B cell (primary cell): ENCODE data around the gene RASA3. TPM values are rescaled to one million over a fixed set of nuclear protein-coding genes. Genes with fewer than 3 reads are reported as not detected.

Source experiments
- ATAC-seq: fragments of 200-7000 bp; cut with Tn5 transposase; one replicate; pipeline ENCODE4 v1.10.0; 2021; ENCODE audit warnings: low read depth, mild to moderate bottlenecking, moderate number of reproducible peaks, moderate library complexity
- CTCF ChIA-PET: fragments of 350-600 bp; sonication (Branson Sonifier 250); formaldehyde crosslinking; loops from one replicate; lab custom pipeline; 2021; ENCODE audit warnings: antibody characterized with exemption, inconsistent platforms; lab: Charles Lee
- POLR2A ChIA-PET: fragments of 350-600 bp; sonication (Branson Sonifier 250); formaldehyde crosslinking; loops from one replicate; lab custom pipeline; 2021; ENCODE audit warnings: antibody characterized with exemption; lab: Charles Lee
- DNase-seq: peaks from one replicate; pipeline ENCODE4 v3.0.0; 2013
- H2AFZ ChIP-seq: 2 replicates; pipeline ENCODE4 v1.6.1; 2012; ENCODE audit warnings: mild to moderate bottlenecking, low read depth, low read length; ENCODE audit not compliant: insufficient read depth, poor library complexity, severe bottlenecking
- H3K27ac ChIP-seq, 2 donors: 1 replicate in 1 of 2; 2 replicates in 1 of 2; pipeline ENCODE4 v1.5.1; 2012 to 2013; ENCODE audit warnings: low read length in 2 of 2, mild to moderate bottlenecking in 2 of 2, moderate library complexity in 1 of 2
- H3K27me3 ChIP-seq, 4 experiments: fragments of 200-600 bp in 1 of 4; sonication (generic) in 1 of 4; replicated peaks in 1 of 4; 1 replicate in 2 of 4; 2 replicates in 2 of 4; pipeline versions ENCODE4 v1.6.1 to v1.7.0; 2013 to 2016; ENCODE audit warnings: low read length in 3 of 4, mild to moderate bottlenecking in 2 of 4, mixed read lengths in 1 of 4, moderate library complexity in 1 of 4; ENCODE audit not compliant: insufficient read depth in 4 of 4, control insufficient read depth in 3 of 4; ENCODE audit errors: control extremely low read depth in 1 of 4
- H3K36me3 ChIP-seq, 2 experiments: replicated peaks in 1 of 2; 1 replicate in 1 of 2; 2 replicates in 1 of 2; pipeline versions ENCODE4 v1.6.1 to v1.7.1; 2013; ENCODE audit warnings: low read length in 1 of 2; ENCODE audit not compliant: insufficient read depth in 2 of 2, control insufficient read depth in 1 of 2; ENCODE audit errors: control extremely low read depth in 1 of 2, extremely low read depth in 1 of 2
- H3K4me1 ChIP-seq, 2 donors: fragments of 200-600 bp in 1 of 2; sonication (generic) in 1 of 2; 1 replicate in 1 of 2; 2 replicates in 1 of 2; pipeline versions ENCODE4 v1.5.1 to v1.6.1; 2013 to 2017; ENCODE audit warnings: low read length in 2 of 2; ENCODE audit not compliant: control insufficient read depth in 2 of 2, insufficient read depth in 2 of 2
- H3K4me2 ChIP-seq: replicated peaks from 2 replicates; pipeline ENCODE3; 2012; ENCODE audit warnings: mild to moderate bottlenecking, low read depth, low read length; ENCODE audit not compliant: poor library complexity, severe bottlenecking
- H3K4me3 ChIP-seq, 5 experiments: fragments of 200-600 bp in 1 of 5; sonication (generic) in 1 of 5; 1 replicate in 3 of 5; 2 replicates in 2 of 5; pipeline versions ENCODE4 v1.5.1 to v1.7.0; 2011 to 2016; ENCODE audit warnings: low read length in 4 of 5, mild to moderate bottlenecking in 4 of 5, low read depth in 2 of 5, control low read depth in 1 of 5, moderate library complexity in 1 of 5; ENCODE audit not compliant: insufficient read depth in 1 of 5; ENCODE audit errors: control extremely low read depth in 1 of 5, extremely low read depth in 1 of 5
- H3K79me2 ChIP-seq: fragments of 200-600 bp; sonication (generic); one replicate; pipeline ENCODE4 v1.6.0; 2016; ENCODE audit warnings: low read length; ENCODE audit not compliant: control insufficient read depth, insufficient read depth
- H3K9ac ChIP-seq: fragments of 200-600 bp; sonication (generic); 2 replicates; pipeline ENCODE4 v1.6.1; 2017; ENCODE audit warnings: mild to moderate bottlenecking, low read length, moderate library complexity
- H3K9me3 ChIP-seq, 3 donors: one replicate each; pipeline versions ENCODE4 v1.6.1 to v1.7.1; 2013; ENCODE audit warnings: low read length in 2 of 3; ENCODE audit not compliant: control insufficient read depth in 2 of 3, insufficient read depth in 1 of 3; ENCODE audit errors: control extremely low read depth in 1 of 3
- H4K20me1 ChIP-seq: 2 replicates; pipeline ENCODE4 v1.6.0; 2012; ENCODE audit warnings: mild to moderate bottlenecking, low read length; ENCODE audit not compliant: insufficient read depth, control insufficient read depth, poor library complexity, severe bottlenecking
- H3K27ac Mint-ChIP-seq: one replicate; pipeline ENCODE4 v1.8.0; 2021; ENCODE audit warnings: mixed read lengths
- H3K27me3 Mint-ChIP-seq: one replicate; pipeline ENCODE4 v1.8.0; 2021; ENCODE audit warnings: mixed read lengths
- H3K4me1 Mint-ChIP-seq: one replicate; pipeline ENCODE4 v1.8.0; 2021; ENCODE audit warnings: mixed read lengths
- H3K4me3 Mint-ChIP-seq: one replicate; pipeline ENCODE4 v1.8.0; 2021; ENCODE audit warnings: mixed read lengths
- H3K9me3 Mint-ChIP-seq: one replicate; pipeline ENCODE4 v1.8.0; 2022; ENCODE audit warnings: mixed read lengths; ENCODE audit not compliant: insufficient read depth
- EZH2 ChIP-seq: IDR thresholded peaks from 2 replicates; pipeline ENCODE4 v1.6.1; 2012; ENCODE audit warnings: borderline replicate concordance, low read depth, mild to moderate bottlenecking, moderate library complexity, low read length; ENCODE audit not compliant: insufficient read depth, poor library complexity, severe bottlenecking
- WGBS: methylation state at CpG from one replicate; pipeline ENCODE4 v1.1.5; 2013; ENCODE audit warnings: missing lambda C conversion rate; ENCODE audit not compliant: insufficient coverage; 5-methylcytosine and 5-hydroxymethylcytosine counted together
- intact Hi-C: fragments of 100-400 bp; cut with micrococcal nuclease; formaldehyde crosslinking; loops from one replicate; pipeline ENCODE4 v1.10.0; 2022
- polyA plus RNA-seq: library from polyadenylated mRNA; depleted of rRNA; stranded (reverse); fragments of >200 nt; gene quantifications from 2 replicates; pipeline ENCODE4 v1.2.3, GENCODE V29; 2012
- total RNA-seq, 2 donors: library from RNA; stranded (reverse); fragments of 120-200 nt in 1 of 2; gene quantifications; 1 replicate in 1 of 2; 2 replicates in 1 of 2; pipeline versions ENCODE4 v1.2.3 to v1.2.4, GENCODE V29; 2013 to 2022
- TF ChIP-seq, protein P1 (sequence below): fragments of 200-600 bp; IDR thresholded peaks from one replicate; pipeline ENCODE4 v1.8.0; 2022; ENCODE audit warnings: antibody characterized with exemption, mild to moderate bottlenecking

Gene RASA3
- total and polyA plus RNA-seq, 2 donors (not counting 1 experiment from before 2014, with no cell fraction given): 54.2 to 87.4 TPM

- POLR2A ChIA-PET: interaction anchor here (0.6 kb wide), 1 partner anchor 224 kb away, joined by 3 read pairs; no protein-coding TSS in a partner anchor
- intact Hi-C loops: no loop called here
- Histone ChIP-seq H3K27ac (no peak overlapping the region), H3K4me3 (no peak overlapping the region), H3K36me3 (peaks cover 0 to 42% of the 10 kb centered on the region in 2 experiments), H3K79me2 (peaks cover 86% of the 10 kb centered on the region), H3K4me2 (peak overlapping the region; percentile 27), H3K4me1 (peaks cover 48 to 83% of the 10 kb centered on the region in 2 donors), H3K27me3 (no peaks in the 10 kb centered on the region), H4K20me1 (peaks cover 91% of the 10 kb centered on the region), H3K9ac (no peak overlapping the region), H2AFZ (no peak overlapping the region), H3K9me3 (no peaks in the 10 kb centered on the region)
- no peaks in the 10 kb centered on the region for H3K9me3 Mint-ChIP-seq
- no peak for DNase-seq
- peak overlapping the region; percentile 77 for H3K27ac Mint-ChIP-seq
- no peak for ATAC-seq
- 58% methylated on average over 6 of the region's 14 CpGs for WGBS
- CTCF ChIA-PET: no interaction called here
- TF ChIP-seq, protein P1, sequence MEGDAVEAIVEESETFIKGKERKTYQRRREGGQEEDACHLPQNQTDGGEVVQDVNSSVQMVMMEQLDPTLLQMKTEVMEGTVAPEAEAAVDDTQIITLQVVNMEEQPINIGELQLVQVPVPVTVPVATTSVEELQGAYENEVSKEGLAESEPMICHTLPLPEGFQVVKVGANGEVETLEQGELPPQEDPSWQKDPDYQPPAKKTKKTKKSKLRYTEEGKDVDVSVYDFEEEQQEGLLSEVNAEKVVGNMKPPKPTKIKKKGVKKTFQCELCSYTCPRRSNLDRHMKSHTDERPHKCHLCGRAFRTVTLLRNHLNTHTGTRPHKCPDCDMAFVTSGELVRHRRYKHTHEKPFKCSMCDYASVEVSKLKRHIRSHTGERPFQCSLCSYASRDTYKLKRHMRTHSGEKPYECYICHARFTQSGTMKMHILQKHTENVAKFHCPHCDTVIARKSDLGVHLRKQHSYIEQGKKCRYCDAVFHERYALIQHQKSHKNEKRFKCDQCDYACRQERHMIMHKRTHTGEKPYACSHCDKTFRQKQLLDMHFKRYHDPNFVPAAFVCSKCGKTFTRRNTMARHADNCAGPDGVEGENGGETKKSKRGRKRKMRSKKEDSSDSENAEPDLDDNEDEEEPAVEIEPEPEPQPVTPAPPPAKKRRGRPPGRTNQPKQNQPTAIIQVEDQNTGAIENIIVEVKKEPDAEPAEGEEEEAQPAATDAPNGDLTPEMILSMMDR: no peak
- no peak for TF ChIP-seq EZH2
- H3K4me3 Mint-ChIP-seq: peak overlapping the region; percentile 70
- peaks cover 73% of the 10 kb centered on the region for H3K4me1 Mint-ChIP-seq
- no peaks in the 10 kb centered on the region for H3K27me3 Mint-ChIP-seq
Observed at GRCh38 chr13:114053026-114053425, 79.4 kb downstream of the RASA3 start.

- DNase-seq (no peak), ATAC-seq (no peak)
- peaks cover 0 to 42% of the 10 kb centered on the region in 2 experiments for H3K36me3 ChIP-seq
- POLR2A ChIA-PET: interaction anchor here (0.6 to 1.8 kb wide), 2 partner anchors 15 to 194 kb away, joined by 4 to 16 read pairs; no protein-coding TSS in a partner anchor
- H3K79me2 ChIP-seq: peaks cover 86% of the 10 kb centered on the region
- H3K27ac ChIP-seq: no peak overlapping the region
- Mint-ChIP-seq H3K9me3 (no peaks in the 10 kb centered on the region), H3K27me3 (no peaks in the 10 kb centered on the region), H3K4me1 (peaks cover 72% of the 10 kb centered on the region), H3K4me3 (no peak overlapping the region), H3K27ac (peak overlapping the region; percentile 89)
- no peak overlapping the region for H3K4me2 ChIP-seq
- 95% methylated on average over 39 of the region's 41 CpGs for WGBS
- CTCF ChIA-PET: interaction anchor here (1.0 kb wide), 1 partner anchor 26 kb away, joined by 4 read pairs; no protein-coding TSS in a partner anchor
- H2AFZ ChIP-seq: no peak overlapping the region
- H4K20me1 ChIP-seq: peaks cover 91% of the 10 kb centered on the region
- H3K4me1 ChIP-seq: peaks cover 48 to 83% of the 10 kb centered on the region in 2 donors
- intact Hi-C loops: no loop called here
- no peak overlapping the region for H3K9ac ChIP-seq
- TF ChIP-seq, protein P1: no peak
- no peak for TF ChIP-seq EZH2
- no peaks in the 10 kb centered on the region for H3K9me3 ChIP-seq
- H3K27me3 ChIP-seq: no peaks in the 10 kb centered on the region
- no peak overlapping the region for H3K4me3 ChIP-seq
Observed at GRCh38 chr13:114050536-114051450, 81.6 kb downstream of the RASA3 start.
